HG03565 (cell line): ENCODE measurements around the gene CRACDL.
"Not testable (repeated sequence)": the region's sequence is repeated elsewhere in the genome, so short reads cannot be mapped to it uniquely, and the experiment has no call there.

Experiments
- ATAC-seq: cut with Tn5 transposase; IDR thresholded peaks from one replicate; pipeline ENCODE4 v1.9.1; 2021; ENCODE audit warnings: mild to moderate bottlenecking, moderate library complexity; ENCODE audit not compliant: unreplicated experiment

The CRACDL gene

DNA sequence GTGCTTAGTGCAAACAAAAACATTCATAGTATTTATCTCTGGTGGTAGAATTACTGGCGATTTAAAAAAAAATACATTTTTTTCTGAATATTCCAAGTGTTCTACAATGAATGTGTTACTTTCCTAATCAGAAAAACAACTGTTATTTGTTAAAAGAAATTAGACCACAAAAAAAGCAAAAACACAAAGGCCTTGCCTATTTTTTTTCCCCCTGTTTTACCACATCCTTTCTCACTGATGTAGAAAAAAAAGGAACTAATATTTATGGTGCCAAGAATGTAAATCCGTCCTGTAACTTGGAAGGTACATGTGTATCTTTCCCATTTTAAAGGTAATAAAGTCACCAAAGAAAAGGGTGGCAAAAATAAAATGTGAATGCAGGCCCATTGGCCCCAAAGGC is 176.7 kb downstream of the CRACDL start:
- no peak for ATAC-seq

DNA sequence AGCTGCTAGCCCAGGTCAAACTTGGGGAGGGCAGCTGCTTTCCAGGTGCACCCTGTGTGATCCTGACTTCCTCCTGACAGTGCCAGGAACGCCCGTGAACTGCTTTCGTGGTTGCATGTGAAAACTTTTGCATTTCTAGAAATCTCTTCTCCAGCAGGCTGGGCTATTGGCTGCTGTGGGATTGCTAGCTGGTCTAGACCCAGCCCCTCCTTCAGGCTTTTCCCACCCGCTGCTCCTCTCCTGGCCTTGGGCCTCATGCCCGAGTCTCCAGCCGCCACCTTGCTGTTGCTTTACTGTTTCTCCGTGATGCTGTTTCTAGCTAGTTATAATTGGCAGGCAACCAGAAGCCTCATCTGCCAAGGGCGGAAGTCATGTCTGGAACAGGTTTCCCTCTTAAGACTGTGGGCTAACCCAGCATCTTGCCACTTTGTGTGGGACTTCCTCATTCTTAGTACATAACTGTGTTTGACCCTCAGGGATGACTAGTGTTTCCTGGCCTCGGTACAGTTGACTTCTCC is 178.1 kb downstream of the CRACDL start:
- peak; percentile 81 for ATAC-seq

DNA sequence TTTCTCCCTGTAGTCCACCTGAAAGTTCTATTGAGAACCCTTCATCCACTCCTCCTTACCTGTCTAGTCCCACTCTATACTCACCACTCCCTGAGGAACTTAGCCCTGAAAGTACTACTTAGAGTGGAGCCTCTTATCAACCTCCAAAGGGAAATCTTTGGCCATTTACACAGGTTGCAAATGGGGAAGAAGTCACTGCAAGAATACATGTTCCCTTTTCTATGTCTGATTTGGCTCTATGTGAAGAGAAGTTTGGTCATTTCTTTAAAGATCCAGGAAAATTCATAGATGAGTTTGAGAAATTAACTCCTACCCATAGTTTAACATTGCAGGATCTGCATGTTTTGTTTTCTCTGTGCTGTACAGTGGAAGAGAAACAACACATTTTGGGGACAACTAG is 182.2 kb downstream of the CRACDL start:
- ATAC-seq, result no peak

DNA sequence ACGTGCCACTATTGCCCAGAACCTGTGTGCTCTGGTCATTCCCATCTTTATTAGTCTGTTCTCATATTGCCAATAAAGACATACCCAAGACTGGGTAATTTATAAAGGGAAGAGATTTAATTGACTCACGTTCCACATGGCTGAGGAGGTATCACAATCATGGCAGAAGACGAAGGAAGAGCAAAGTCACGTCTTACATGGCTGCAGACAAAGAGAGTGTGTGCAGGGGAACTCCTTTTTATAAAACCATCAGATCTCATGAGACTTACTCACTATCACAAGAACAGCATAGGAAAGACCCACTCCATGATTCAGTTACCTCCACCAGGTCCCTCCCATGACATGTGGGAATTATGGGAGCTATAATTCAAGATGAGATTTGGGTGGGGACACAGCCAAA is 183.3 kb downstream of the CRACDL start:
- not testable (repeated sequence) for ATAC-seq

DNA sequence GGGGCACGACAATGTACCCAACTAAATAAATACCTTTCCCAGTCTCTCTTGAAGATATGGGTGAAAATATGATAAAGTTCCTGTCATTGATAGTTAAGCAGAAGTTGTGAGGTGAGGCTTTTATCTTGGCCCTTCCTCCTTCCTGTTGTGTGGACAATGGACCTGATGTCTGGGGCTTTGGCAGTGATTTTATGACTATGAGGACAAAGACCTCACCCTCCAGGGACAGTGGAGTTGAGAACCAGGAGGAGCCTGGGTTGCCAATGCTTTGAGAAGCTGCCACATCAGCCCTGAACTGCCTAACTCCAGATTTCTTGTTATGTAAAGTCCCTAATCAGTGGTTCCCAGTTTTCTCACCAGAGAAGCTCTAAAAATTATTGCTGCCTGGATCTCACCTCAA is 184.3 kb downstream of the CRACDL start:
- no peak for ATAC-seq

DNA sequence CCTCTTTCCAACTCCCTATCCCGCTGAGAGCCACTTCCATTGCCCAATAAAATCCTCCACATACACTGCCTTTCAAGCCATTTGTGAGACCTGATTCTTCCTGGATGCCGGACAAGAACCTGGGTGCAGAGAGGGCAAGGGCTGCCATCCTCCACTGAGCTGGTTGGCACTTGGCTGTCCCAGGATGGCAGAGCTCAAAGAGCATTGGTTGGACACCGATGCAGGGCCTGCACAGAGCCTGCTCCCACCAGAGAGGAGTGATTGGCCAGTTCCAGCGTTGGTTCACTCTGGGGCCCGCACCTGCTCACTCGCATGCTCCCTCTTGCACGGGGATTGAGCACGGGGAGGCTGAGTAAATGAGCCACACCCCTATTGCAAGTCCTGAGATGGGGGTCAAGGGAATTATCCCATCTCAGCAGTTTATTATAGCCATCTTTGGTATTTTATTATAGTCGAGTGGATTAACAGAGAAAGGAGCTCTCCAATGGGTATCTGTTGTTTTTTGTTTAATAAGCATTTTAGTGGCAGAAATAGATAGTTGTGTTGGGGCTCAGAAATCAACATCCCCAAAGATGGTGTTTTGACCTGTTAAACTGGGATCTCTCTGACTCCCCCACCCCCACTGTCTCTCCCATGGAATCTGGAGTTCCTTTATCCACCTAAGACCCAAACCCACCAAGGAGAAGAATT is 185.3 kb downstream of the CRACDL start:
- no peak for ATAC-seq

DNA sequence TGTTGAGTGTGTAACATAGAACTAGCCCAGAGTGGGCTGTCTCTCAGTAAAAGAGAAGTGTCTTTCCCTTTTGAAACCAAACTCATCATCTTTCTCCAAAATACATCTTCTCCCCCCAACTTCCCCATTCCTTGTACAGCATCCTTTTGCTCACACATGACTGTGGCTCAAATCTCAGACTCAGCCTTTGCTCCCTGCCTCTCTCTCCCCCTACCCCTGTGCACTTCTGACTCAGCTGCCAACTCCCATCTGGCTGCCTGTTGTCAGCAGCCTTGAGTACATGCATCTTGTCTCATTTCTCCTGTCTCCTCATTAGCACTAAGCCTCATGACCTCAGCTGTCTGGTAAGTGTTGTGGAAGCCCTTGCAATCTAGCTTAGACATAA is 187.0 kb downstream of the CRACDL start:
- ATAC-seq, result no peak

DNA sequence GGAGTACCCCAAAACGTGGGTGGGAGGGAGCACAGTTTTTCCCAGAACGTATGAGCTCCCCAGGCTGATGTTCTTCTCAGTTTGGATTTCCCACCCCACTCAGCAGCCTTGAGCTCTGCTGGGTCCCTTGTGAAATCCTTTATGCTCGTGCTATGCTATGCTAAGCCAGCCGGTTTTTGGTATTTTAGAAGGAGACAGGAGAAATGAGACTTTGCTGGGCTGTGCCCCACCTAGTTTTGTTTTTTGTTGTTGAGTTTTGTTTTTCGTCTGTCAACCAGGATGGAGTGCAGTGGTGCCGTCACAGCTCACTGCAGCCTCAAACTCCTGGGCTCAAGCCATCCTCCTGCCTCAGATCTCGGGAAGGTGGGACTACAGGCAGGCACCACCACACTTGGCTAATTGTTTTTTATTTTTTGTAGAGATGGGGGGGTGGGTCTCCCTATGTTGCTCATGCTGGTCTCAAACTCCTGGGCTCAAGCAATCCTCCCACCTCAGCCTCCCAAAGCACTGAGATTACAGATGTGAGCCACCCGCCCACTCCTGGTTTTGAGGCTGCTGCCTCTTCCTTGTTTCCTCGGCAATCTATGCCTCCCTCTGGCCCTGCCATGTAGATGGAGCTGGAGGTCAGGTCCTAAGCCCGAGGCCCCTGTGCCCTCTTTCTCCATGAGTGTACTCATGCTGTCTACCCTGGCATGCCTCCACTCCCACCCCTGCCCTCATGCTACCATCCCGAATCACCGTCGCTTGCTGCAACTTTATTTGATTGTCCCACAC is 187.5 kb downstream of the CRACDL start:
- ATAC-seq, result no peak

DNA sequence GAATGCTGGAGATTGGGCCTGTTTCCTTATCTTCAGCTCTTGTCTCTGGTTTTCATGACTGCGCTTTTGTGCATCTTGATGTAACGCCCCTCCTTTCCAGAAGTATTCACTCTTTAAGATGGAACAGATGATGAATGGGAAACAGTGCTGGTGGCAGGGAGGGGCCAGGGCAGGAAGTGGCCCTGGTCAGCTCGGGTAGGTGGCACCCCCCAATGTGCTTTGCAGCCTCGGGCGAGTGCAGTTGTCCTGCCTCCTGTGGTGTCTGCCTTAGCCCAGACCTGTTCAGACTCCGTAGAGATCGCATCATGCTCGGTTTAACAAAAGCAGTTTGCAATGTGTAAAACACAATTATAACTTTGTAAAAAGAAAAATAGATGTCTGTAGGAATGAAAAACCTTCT is 188.1 kb downstream of the CRACDL start:
- ATAC-seq, result no peak

DNA sequence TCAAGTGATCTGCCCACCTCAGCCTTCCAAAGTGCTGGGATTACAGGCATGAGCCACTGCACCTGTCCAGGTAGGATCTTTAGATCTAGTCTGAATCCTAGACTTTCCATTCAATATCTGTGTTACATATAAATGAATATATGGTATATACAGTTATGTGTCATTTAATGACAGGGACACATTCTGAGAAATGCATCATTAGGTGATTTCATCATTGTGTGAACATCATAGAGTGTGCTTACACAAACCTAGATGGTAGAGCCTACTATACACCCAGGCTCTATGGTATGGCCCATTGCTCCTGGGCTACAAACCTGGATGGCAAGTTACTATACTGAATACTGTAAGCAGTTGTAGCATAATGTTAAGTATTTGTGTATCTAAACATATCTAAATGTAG is 189.6 kb downstream of the CRACDL start:
- ATAC-seq, result no peak

DNA sequence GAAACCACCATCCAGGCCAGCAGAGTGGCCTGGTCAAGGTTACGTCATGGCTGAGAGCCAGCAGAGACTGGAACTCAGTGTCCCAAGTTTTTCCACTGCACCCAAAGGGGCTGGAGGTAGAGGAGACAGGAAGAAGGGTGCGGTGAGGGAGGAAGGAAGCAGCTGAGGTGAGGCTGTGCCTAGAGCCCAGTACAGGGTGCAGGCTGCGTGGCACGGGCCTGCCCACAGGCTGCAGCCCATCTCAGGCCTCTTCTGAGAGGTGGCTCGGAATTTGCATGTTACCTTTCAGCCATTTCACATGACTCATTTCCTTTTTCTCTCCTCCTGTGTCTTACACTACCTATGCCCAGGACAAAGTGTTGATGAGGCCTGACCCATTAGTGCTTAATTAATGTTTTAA is 191.4 kb downstream of the CRACDL start:
- no peak for ATAC-seq
